ENCODE results near the gene NKAIN2.

The NKAIN2 gene

DNA sequence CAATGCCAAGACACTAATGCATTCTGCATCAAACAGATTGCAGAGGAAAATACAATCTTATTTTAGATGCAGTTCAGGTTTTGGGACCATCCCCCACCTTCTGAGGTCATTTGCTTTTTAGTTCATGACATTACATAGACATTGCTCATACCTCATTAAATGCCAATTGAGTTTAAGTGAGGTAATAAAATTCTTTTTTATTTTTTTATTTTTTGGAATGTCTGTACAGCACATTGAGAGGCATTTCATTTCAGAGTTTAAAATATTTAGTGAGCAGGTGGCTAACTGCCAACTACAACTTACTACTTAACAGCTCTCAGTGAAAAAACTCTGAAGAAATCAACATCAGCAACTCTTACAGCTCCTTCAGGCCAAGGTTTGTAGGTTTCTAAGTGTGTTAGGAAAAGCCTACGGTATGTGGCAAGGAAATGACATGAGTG, 676.3 kb downstream of the NKAIN2 start:
- no peak for DNase-seq (ENCODE audit: low read depth in 2 of 2, low spot score in 1 of 2)

DNA sequence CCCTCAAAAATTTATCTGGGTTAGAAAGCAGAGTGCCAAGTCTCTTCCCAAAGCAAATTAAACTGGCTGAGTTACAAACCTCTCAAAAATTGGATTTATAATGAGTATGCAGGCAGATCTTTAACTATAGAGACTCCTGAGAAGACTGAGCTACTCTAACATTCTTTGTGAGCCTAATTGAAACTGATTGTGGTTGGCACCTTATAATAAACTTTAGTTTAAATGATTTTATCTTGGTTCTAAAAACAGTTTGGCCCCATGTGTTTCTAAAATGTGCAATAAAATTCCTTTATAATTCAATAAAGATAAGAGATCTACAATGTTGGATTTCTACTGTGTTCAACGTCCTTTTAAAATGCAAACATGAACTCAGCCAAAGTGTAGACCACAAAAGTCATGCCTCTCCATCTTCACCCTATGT, 678.4 kb downstream of the NKAIN2 start:
- no peak for DNase-seq (ENCODE audit: low read depth in 2 of 2, low spot score in 1 of 2)

GRCh38 chr6:124487623-124488431, 684.2 kb downstream of the NKAIN2 start:
- DNase-seq (ENCODE audit: low read depth in 2 of 2, low spot score in 1 of 2), result no peak

GRCh38 chr6:124490122-124490521, 686.5 kb downstream of the NKAIN2 start:
- DNase-seq (ENCODE audit: low read depth in 2 of 2, low spot score in 1 of 2), result no peak

GRCh38 chr6:124493259-124493658, 689.6 kb downstream of the NKAIN2 start:
- no peak for DNase-seq (ENCODE audit: low read depth in 2 of 2, low spot score in 1 of 2)

- DNase-seq (ENCODE audit: low read depth in 2 of 2, low spot score in 1 of 2), result no peak
Measured at GRCh38 chr6:124494956-124495664, 691.4 kb downstream of the NKAIN2 start.

DNA sequence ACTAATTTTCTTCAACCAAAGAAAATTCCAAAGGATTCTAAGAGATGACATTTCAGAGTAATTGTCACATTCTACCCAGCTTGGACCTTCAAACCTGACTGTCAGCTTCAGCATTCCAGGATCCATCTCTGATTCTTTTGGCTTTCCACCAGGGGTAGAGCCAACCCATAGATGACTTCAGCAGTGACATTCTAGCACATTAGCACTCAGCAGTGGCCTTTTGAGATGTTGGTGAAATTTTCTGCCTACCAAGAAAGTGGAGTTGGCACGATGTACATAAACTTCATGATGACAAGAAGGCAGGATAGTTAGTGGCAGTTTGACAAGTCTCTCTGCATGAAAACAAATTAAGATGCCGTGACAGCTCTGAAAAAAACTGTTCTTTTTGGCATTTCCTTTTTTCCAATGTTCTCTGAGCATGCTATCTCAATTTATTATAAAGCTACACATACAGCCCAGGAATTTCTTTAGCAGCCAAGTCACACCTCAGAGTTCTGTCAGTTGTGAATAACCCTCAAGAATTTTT, 692.1 kb downstream of the NKAIN2 start:
- DNase-seq (ENCODE audit: low read depth in 2 of 2, low spot score in 1 of 2), result no peak

DNA sequence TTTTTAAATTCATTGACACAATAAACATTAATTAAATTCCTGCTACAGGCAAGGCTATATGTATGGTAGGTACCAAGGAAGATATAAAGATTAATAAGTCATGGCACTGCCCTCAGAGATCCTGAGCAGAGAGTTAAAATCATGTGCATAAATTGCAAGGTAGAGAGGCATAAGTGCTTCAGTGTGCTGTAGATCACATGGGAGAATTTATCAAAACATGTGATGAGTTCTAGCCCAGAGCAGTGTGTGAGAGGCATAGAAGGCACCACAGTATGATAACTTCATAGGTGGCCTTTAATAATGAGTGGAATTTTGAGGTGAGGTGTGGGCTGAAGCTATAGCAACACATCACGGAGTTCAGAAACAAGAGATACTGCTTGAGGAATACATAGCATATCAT, 692.7 kb downstream of the NKAIN2 start:
- DNase-seq (ENCODE audit: low read depth in 2 of 2, low spot score in 1 of 2), result no peak

DNA sequence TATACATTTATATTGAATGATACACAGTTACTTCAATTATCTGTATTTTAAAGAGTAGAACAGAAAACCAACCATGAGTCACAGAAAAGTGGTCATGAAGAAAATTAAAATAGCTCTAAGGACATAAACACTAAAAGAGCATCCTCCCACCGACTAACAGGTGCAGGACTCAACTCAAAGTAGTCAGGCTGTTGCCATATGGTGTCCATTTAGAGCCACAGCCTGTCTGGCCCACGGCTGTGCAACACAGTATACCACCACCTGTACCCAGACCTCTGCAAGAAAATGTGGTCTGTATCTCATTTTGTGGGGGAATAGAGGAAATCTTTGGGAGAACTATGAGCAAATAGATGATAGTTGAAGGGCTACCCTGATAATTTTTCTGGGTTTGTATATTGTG, 708.8 kb downstream of the NKAIN2 start:
- DNase-seq (ENCODE audit: low read depth in 2 of 2, low spot score in 1 of 2), result no peak

DNA sequence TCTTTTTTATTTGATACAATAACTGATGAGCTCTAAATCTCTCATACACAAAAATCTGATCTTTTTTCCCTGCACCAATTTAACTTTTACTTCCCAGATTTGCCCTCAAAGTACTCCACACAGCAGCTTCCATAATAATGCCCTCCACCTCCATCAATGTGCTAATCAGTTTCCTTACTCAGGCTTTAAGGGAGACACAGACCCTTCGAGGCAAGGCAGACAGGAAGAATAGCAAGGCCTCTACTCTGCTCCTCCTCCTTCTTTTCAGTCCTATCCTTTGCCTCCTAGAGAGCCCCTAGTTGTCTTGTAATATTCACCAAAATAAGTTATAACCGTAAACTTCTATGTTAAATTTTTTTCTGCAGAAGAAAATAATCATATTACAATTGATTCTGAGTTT, 713.7 kb downstream of the NKAIN2 start:
- no peak for DNase-seq (ENCODE audit: low read depth in 2 of 2, low spot score in 1 of 2)

DNA sequence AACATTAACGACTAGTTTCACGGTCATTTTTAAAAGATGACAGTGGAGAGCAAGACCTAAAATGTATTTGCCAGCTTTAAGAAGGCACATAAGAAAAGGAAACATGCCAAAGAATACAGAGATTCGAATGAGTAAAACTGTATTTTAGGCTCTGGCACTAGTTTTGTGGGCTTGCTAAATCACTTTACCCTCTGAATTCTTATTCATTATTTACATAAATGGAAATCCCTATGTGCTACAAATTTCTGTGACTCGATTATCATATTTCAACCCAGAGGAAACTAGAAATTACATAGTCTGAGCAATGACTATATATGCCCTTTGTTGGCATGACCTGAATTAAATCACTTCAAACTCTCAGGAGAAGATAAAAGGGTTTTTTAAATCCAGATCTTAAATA, 716.8 kb downstream of the NKAIN2 start:
- DNase-seq (ENCODE audit: low read depth in 2 of 2, low spot score in 1 of 2), result no peak

DNA sequence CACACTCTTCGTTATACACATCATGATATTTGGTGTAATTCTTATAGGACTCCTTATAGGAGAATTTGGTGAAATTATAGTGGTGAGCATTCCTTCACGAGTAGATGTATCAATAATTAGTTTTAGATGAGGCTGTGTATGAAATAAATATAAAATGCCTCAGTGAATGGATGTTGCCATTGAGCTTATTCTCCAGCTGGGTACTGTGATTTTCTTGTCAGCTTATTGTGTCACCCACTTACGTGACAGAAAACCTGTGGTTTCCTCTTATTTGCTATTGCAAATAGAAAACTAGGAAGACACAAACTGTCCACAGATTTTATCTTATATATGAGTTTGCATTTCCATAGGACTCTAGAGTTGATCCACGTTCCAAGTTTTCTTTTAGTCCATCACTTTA, 718.7 kb downstream of the NKAIN2 start:
- DNase-seq (ENCODE audit: low read depth in 2 of 2, low spot score in 1 of 2), result no peak

DNA sequence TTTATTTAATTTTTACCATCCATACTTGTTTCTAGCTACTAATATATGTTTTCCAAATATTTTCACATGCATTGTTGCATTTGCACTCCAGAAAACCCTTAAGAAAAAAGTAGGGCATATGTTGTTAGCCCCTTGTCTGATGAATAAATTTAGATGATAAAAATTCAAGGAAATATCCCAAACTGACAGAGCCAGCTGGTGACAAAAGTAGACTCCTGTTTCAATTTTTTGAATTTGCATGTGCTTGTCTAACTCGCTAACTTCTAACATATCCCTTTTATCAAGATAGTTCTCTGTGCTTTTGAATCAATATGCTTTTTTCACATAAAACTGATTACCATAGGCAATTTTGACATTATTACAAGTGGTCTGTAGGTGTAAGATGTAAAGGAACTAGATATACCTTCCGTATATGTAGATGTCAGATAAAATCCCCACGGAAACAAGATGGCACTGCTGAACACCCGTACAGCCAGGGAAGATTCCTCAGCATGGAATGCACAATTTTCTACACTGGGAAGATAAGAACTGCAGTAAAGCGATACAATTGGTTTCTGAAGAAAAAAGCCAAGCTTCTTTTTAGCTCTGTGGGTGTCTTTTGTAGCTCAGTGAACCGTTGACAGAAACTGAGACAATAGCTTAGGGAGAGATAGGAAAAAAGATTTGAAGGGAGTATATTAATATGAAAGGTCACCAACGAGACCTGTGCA, 721.0 kb downstream of the NKAIN2 start:
- no peak for DNase-seq (ENCODE audit: low read depth in 2 of 2, low spot score in 1 of 2)

GRCh38 chr6:124530926-124531325, 727.3 kb downstream of the NKAIN2 start:
- no peak for DNase-seq (ENCODE audit: low read depth in 2 of 2, low spot score in 1 of 2)

DNA sequence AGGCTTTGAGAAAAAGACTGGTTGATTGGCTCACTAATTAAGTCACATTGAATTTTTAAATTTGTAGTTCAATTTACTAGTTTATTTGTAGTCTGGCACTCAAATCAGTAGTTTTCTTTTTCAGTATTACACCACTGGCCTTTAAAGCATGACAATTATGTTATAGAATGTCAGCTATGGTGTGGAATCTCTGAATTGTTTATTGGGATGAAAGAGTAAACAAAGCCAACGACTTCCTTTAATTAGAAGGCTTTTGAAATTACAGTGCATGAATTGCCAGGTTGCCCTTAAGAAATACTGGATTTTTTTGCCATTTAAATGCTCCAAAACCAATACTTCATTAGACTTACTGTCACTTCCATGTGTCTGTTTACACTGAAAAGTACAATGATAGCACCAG, 731.6 kb downstream of the NKAIN2 start:
- DNase-seq (ENCODE audit: low read depth in 2 of 2, low spot score in 1 of 2), result no peak

DNA sequence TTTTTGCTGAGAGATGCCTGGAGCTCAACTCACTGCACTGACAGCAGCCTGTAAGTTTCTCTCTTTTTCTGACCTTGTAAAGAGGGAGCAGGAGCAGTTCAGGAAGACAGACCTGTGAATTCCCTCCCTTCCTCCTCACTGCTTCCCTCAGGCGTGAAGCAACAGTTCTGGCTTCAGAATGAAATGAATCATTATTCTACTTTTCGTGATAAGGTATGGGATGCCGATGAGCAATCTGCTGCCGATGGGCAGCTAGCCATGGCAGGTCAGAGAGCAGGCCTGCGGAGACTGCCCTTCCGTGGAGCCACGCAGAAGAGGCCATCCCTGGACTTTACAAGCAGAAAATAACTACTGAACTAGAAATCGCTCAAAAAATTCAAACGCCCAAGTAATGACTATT, 732.1 kb downstream of the NKAIN2 start:
- DNase-seq (ENCODE audit: low read depth in 2 of 2, low spot score in 1 of 2), result no peak

DNA sequence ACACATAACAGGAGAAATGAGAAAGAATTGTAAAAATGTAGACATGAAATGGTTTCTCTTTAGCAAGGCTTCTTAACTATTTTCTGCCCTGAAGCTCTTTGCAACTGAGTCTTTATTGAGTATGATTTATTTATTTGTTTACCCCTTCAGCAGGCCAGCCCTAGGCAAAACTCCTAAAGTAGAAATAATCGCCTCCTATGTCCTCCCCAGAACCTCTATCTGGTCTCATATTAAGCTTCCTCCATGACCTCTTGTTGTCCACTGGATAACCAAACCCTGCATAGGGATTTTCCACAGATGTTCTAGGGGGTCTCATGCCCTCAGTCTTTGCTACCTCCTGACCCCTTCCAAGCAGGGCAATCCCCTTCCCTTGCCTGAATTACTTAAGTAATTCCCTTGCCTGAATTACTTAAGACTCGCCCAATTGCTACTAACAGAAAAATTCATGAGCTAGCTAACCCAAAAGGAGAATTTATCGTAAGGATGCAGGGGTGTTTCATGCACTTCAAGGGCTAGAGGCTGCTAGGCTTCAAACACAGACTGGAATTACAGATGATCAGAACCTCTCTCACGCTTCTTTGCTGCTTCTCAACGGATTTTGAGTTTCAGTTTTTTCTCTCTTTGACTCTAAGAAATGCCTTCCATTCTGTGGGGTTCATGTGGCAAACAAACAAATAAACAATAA, 732.6 kb downstream of the NKAIN2 start:
- DNase-seq (ENCODE audit: low read depth in 2 of 2, low spot score in 1 of 2), result no peak

- no peak for DNase-seq (ENCODE audit: low read depth in 2 of 2, low spot score in 1 of 2)
Measured at GRCh38 chr6:124536842-124537191, 733.2 kb downstream of the NKAIN2 start.

GRCh38 chr6:124539096-124539495, 735.4 kb downstream of the NKAIN2 start:
- DNase-seq (ENCODE audit: low read depth in 2 of 2, low spot score in 1 of 2), result no peak

DNA sequence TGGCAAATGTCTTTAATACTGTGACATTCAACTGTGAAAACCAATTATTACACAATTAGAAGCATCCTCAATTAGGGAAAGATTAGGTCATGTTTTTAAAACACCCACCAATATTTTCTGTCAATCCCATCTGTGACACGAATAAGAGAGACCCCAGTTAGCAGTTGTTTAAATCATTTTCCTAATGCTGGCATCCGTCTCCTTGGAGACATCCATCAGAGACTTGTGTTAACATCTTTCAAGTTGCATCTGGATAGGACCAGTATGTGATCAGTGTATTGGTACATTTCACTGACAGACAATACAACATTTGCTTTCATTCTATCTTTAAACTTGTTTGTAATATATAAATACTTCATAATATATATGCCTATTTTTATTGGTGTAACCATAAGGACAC, 737.9 kb downstream of the NKAIN2 start:
- no peak for DNase-seq (ENCODE audit: low read depth in 2 of 2, low spot score in 1 of 2)

GRCh38 chr6:124546601-124547000, 742.9 kb downstream of the NKAIN2 start:
- DNase-seq (ENCODE audit: low read depth in 2 of 2, low spot score in 1 of 2), result no peak
